Peyer's patch (tissue), 4 donors: ENCODE results near the gene SRPK2.

Source experiments
- POLR2A ChIP-seq, 2 donors: fragments of 450-650 bp; IDR thresholded peaks; one replicate each; pipeline ENCODE4 v1.5.1; 2017; ENCODE audit warnings: antibody characterized with exemption in 2 of 2, mild to moderate bottlenecking in 2 of 2, moderate library complexity in 2 of 2
- TF ChIP-seq, protein P1 (sequence below), 6 experiments: fragments of 450-650 bp in 4 of 6; fragments of 200-600 bp in 2 of 6; sonication (generic) in 1 of 6; IDR thresholded peaks; one replicate each; pipeline ENCODE4 v1.5.1; 2017 to 2019; ENCODE audit warnings: antibody characterized with exemption in 6 of 6, mild to moderate bottlenecking in 3 of 6, moderate library complexity in 1 of 6

DNA sequence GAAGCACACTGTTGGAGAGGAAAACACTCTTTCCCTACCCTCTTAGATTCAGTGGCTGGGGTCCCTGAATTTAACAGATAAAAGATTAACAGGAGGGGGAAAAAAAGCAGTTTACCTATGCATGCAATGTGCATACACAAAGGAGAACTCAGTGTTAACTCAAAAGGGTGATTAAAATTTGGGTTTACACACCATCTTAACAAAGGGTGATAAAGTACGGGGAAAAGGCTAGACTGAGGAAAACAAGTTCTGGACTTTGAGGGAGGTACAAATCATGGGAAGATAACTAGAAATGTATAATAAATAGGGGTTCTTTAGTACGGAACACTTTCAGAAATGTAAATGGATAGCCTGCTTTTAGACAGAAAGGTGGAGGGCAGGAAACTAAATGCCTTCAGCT lies 83.1 kb downstream of the SRPK2 start:
- TF ChIP-seq, protein P1, sequence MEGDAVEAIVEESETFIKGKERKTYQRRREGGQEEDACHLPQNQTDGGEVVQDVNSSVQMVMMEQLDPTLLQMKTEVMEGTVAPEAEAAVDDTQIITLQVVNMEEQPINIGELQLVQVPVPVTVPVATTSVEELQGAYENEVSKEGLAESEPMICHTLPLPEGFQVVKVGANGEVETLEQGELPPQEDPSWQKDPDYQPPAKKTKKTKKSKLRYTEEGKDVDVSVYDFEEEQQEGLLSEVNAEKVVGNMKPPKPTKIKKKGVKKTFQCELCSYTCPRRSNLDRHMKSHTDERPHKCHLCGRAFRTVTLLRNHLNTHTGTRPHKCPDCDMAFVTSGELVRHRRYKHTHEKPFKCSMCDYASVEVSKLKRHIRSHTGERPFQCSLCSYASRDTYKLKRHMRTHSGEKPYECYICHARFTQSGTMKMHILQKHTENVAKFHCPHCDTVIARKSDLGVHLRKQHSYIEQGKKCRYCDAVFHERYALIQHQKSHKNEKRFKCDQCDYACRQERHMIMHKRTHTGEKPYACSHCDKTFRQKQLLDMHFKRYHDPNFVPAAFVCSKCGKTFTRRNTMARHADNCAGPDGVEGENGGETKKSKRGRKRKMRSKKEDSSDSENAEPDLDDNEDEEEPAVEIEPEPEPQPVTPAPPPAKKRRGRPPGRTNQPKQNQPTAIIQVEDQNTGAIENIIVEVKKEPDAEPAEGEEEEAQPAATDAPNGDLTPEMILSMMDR (IDR thresholded peaks at IDR 0.05), result no peak
- TF ChIP-seq POLR2A (IDR thresholded peaks at IDR 0.05), result no peak
